NCI-H524 treated with DMSO at 0.1 percent for 48 hours (cell line): ENCODE data around the gene JMY.
"Not testable (repeated sequence)": the region's sequence is repeated elsewhere in the genome, so short reads cannot be mapped to it uniquely, and the experiment has no call there.

Experiments
- DNase-seq: peaks from one replicate; lab custom pipeline; 2025; lab: John Stamatoyannopoulos, UW

Gene JMY

GRCh38 chr5:79237740-79238560 is 2.0 kb downstream of the JMY start:
- no peak for DNase-seq

GRCh38 chr5:79240561-79240960 is 4.6 kb downstream of the JMY start:
- DNase-seq = no peak

GRCh38 chr5:79241535-79241979 is 5.6 kb downstream of the JMY start:
- no peak for DNase-seq

- no peak for DNase-seq
These were observed 6.5 kb downstream of the JMY start for GRCh38 chr5:79242242-79243039.

- no peak for DNase-seq
These were observed 7.3 kb downstream of the JMY start for GRCh38 chr5:79243224-79243623.

- not testable (repeated sequence) for DNase-seq
These were observed 18.1 kb downstream of the JMY start for GRCh38 chr5:79254067-79254466.

- no peak for DNase-seq
These were observed 20.0 kb downstream of the JMY start for GRCh38 chr5:79255786-79256557.

- no peak for DNase-seq
These were observed 20.6 kb downstream of the JMY start for GRCh38 chr5:79256563-79256962.

GRCh38 chr5:79257314-79257713 is 21.4 kb downstream of the JMY start:
- DNase-seq = no peak

GRCh38 chr5:79258801-79259200 is 22.9 kb downstream of the JMY start:
- DNase-seq = no peak

GRCh38 chr5:79259383-79259782 is 23.5 kb downstream of the JMY start:
- DNase-seq = no peak

- DNase-seq = no peak
These were observed 23.9 kb downstream of the JMY start for GRCh38 chr5:79259810-79260209.

- DNase-seq = no peak
These were observed 26.0 kb downstream of the JMY start for GRCh38 chr5:79261897-79262296.

- no peak for DNase-seq
These were observed 27.4 kb downstream of the JMY start for GRCh38 chr5:79263290-79263689.

GRCh38 chr5:79267180-79267579 is 31.2 kb downstream of the JMY start:
- no peak for DNase-seq

- no peak for DNase-seq
These were observed 33.8 kb downstream of the JMY start for GRCh38 chr5:79269733-79270166.

GRCh38 chr5:79273341-79273740 is 37.4 kb downstream of the JMY start:
- no peak for DNase-seq

GRCh38 chr5:79284846-79285245 is 48.9 kb downstream of the JMY start:
- no peak for DNase-seq

- no peak for DNase-seq
These were observed 49.4 kb downstream of the JMY start for GRCh38 chr5:79285285-79285684.

GRCh38 chr5:79285833-79286232 is 49.9 kb downstream of the JMY start:
- no peak for DNase-seq

- no peak for DNase-seq
These were observed 51.4 kb downstream of the JMY start for GRCh38 chr5:79287380-79287779.

GRCh38 chr5:79287907-79288306 is 52.0 kb downstream of the JMY start:
- no peak for DNase-seq
